IMR-90 (cell line): ENCODE data around the gene GPC6. TPM values are rescaled to one million over a fixed set of nuclear protein-coding genes. Genes with fewer than 3 reads are reported as not detected.
A peak's percentile ranks its signal among the peaks of the same experiment; 100 is the strongest.

ENCODE experiments used
- ATAC-seq: fragments of 200-7000 bp; cut with Tn5 transposase; 2 replicates; pipeline ENCODE4 v1.9.1; 2020; ENCODE audit warnings: low read depth, mild to moderate bottlenecking, moderate library complexity
- BruUV-seq: library from RNA; stranded (reverse); fragments of 400-500 nt; replicated peaks from 2 replicates; lab custom pipeline; 2021; lab: Mats Ljungman, UMichigan
- CTCF ChIA-PET: fragments of 300-600 bp; formaldehyde crosslinking; extraction: SDS; loops from one replicate; lab custom pipeline; 2021; ENCODE audit warnings: antibody characterized with exemption; lab: Yijun Ruan, JAX
- POLR2A ChIA-PET: fragments of 300-600 bp; sonication (Branson Sonifier 250); formaldehyde crosslinking; loops from one replicate; lab custom pipeline; 2022; ENCODE audit warnings: antibody characterized with exemption; ENCODE audit not compliant: unreplicated experiment; lab: Charles Lee
- DNase-seq: peaks from one replicate; pipeline ENCODE4 v3.0.0; 2013
- H2AFZ ChIP-seq: replicated peaks from 2 replicates; pipeline ENCODE3; 2013; ENCODE audit warnings: low read length, mild to moderate bottlenecking; ENCODE audit not compliant: poor library complexity
- H2AK5ac ChIP-seq: 2 replicates; pipeline ENCODE4 v1.6.1; 2013; ENCODE audit warnings: low read depth, low read length, inconsistent platforms
- H2AK9ac ChIP-seq: replicated peaks from 2 replicates; pipeline ENCODE3; 2013; ENCODE audit warnings: mild to moderate bottlenecking, low read depth, low read length, moderate library complexity; ENCODE audit not compliant: poor library complexity
- H2BK120ac ChIP-seq: 2 replicates; pipeline ENCODE4 v1.6.1; 2013; ENCODE audit warnings: low read depth, low read length, inconsistent platforms
- H2BK15ac ChIP-seq: 3 replicates; pipeline ENCODE4 v1.6.1; 2013; ENCODE audit warnings: low read depth, low read length, inconsistent platforms
- H2BK20ac ChIP-seq: 2 replicates; pipeline ENCODE4 v1.6.1; 2013; ENCODE audit warnings: low read depth, mild to moderate bottlenecking, inconsistent platforms, low read length, moderate library complexity
- H2BK5ac ChIP-seq: 2 replicates; pipeline ENCODE4 v1.6.1; 2013; ENCODE audit warnings: mild to moderate bottlenecking, low read depth, low read length, inconsistent platforms; ENCODE audit not compliant: poor library complexity, severe bottlenecking
- H3K14ac ChIP-seq: replicated peaks from 2 replicates; pipeline ENCODE4 v1.6.1; 2013; ENCODE audit warnings: low read depth, low read length, inconsistent platforms
- H3K18ac ChIP-seq: 2 replicates; pipeline ENCODE4 v1.6.1; 2013; ENCODE audit warnings: low read depth, low read length, control low read depth
- H3K23ac ChIP-seq: 2 replicates; pipeline ENCODE4 v1.6.1; 2013; ENCODE audit warnings: low read depth, low read length, inconsistent platforms
- H3K27ac ChIP-seq: 2 replicates; pipeline ENCODE4 v1.5.1; 2013; ENCODE audit warnings: mild to moderate bottlenecking, control low read depth, low read length; ENCODE audit not compliant: insufficient read depth
- H3K27me3 ChIP-seq: 2 replicates; pipeline ENCODE4 v1.6.1; 2013; ENCODE audit warnings: low read length; ENCODE audit not compliant: control insufficient read depth, insufficient read depth
- H3K36me3 ChIP-seq: 2 replicates; pipeline ENCODE4 v1.6.1; 2013; ENCODE audit warnings: low read length, mixed read lengths; ENCODE audit not compliant: control insufficient read depth, insufficient read depth
- H3K4ac ChIP-seq: 2 replicates; pipeline ENCODE4 v1.6.1; 2013; ENCODE audit warnings: low read depth, low read length, inconsistent platforms
- H3K4me1 ChIP-seq: 2 replicates; pipeline ENCODE4 v1.6.1; 2013; ENCODE audit warnings: low read length, mixed read lengths; ENCODE audit not compliant: control insufficient read depth, insufficient read depth
- H3K4me2 ChIP-seq: 2 replicates; pipeline ENCODE4 v1.6.1; 2013; ENCODE audit warnings: low read depth, mild to moderate bottlenecking, control low read depth, low read length, moderate library complexity
- H3K4me3 ChIP-seq: 2 replicates; pipeline ENCODE4 v1.5.1; 2013; ENCODE audit warnings: low read depth, mild to moderate bottlenecking, control low read depth, low read length, moderate library complexity; ENCODE audit not compliant: insufficient read depth
- H3K56ac ChIP-seq: 2 replicates; pipeline ENCODE4 v1.6.1; 2013; ENCODE audit warnings: low read length, inconsistent platforms; ENCODE audit not compliant: insufficient read depth; ENCODE audit errors: extremely low read depth
- H3K79me1 ChIP-seq, 2 experiments: 2 replicates each; pipeline ENCODE4 v1.6.1; 2013; ENCODE audit warnings: low read length in 2 of 2, inconsistent platforms in 1 of 2, low read depth in 1 of 2
- H3K9ac ChIP-seq: 2 replicates; pipeline ENCODE4 v1.6.1; 2013; ENCODE audit warnings: low read depth, low read length, control low read depth
- H3K9me1 ChIP-seq: 2 replicates; pipeline ENCODE4 v1.6.1; 2013; ENCODE audit warnings: low read length, inconsistent platforms; ENCODE audit not compliant: insufficient read depth
- H3K9me3 ChIP-seq: 2 replicates; pipeline ENCODE4 v1.6.1; 2013; ENCODE audit warnings: low read length; ENCODE audit not compliant: control insufficient read depth, insufficient read depth
- H4K20me1 ChIP-seq: 2 replicates; pipeline ENCODE4 v1.6.1; 2013; ENCODE audit warnings: low read length, inconsistent platforms; ENCODE audit not compliant: insufficient read depth
- H4K5ac ChIP-seq: 2 replicates; pipeline ENCODE4 v1.6.1; 2013; ENCODE audit warnings: mild to moderate bottlenecking, low read depth, low read length, control low read depth
- H4K8ac ChIP-seq, 2 experiments: 2 replicates each; pipeline ENCODE4 v1.6.1; 2013; ENCODE audit warnings: low read depth in 2 of 2, low read length in 2 of 2, control low read depth in 1 of 2, inconsistent platforms in 1 of 2
- H4K91ac ChIP-seq: 2 replicates; pipeline ENCODE4 v1.6.1; 2013; ENCODE audit warnings: low read depth, low read length, inconsistent platforms; ENCODE audit not compliant: insufficient read depth
- CEBPB ChIP-seq: IDR thresholded peaks from 2 replicates; pipeline ENCODE4 v1.6.1; 2012; ENCODE audit warnings: low read depth, low read length, improper control_type of control experiment
- CHD1 ChIP-seq: IDR thresholded peaks from 2 replicates; pipeline ENCODE4 v1.6.1; 2012; ENCODE audit warnings: low read depth, low read length, improper control_type of control experiment
- MAFK ChIP-seq: IDR thresholded peaks from 2 replicates; pipeline ENCODE4 v1.6.1; 2012; ENCODE audit warnings: low read depth, low read length, improper control_type of control experiment
- MAZ ChIP-seq: IDR thresholded peaks from 2 replicates; pipeline ENCODE4 v1.6.1; 2012; ENCODE audit warnings: low read depth, mild to moderate bottlenecking, low read length, improper control_type of control experiment, moderate library complexity, borderline replicate concordance
- NFE2L2 ChIP-seq: fragments of 150-350 bp; IDR thresholded peaks from 2 replicates; pipeline ENCODE4 v1.6.1; 2016; ENCODE audit warnings: low read depth, mild to moderate bottlenecking, low read length
- POLR2A ChIP-seq: IDR thresholded peaks from 2 replicates; pipeline ENCODE4 v1.6.1; 2012; ENCODE audit warnings: mild to moderate bottlenecking, low read depth, low read length
- RAD21 ChIP-seq: IDR thresholded peaks from 2 replicates; pipeline ENCODE4 v1.6.1; 2012; ENCODE audit warnings: low read length, improper control_type of control experiment
- RCOR1 ChIP-seq: IDR thresholded peaks from 2 replicates; pipeline ENCODE4 v1.6.1; 2012; ENCODE audit warnings: mild to moderate bottlenecking, low read length, improper control_type of control experiment; ENCODE audit not compliant: insufficient replicate concordance
- RFX5 ChIP-seq: IDR thresholded peaks from 2 replicates; pipeline ENCODE4 v1.8.0; 2012; ENCODE audit warnings: low read depth, mild to moderate bottlenecking, low read length, moderate library complexity
- SMC3 ChIP-seq: fragments of 150-350 bp; IDR thresholded peaks from 2 replicates; pipeline ENCODE4 v1.6.1; 2016; ENCODE audit warnings: low read depth, mild to moderate bottlenecking, antibody characterized with exemption, low read length, moderate library complexity
- WGBS, 2 experiments: methylation state at CpG; one replicate each; pipeline versions ENCODE4 v1.1.5 to v1.1.7; 2013; ENCODE audit warnings: missing lambda C conversion rate in 2 of 2; ENCODE audit not compliant: insufficient read length in 1 of 2; ENCODE audit errors: extremely low coverage in 2 of 2; 5-methylcytosine and 5-hydroxymethylcytosine counted together
- dilution Hi-C: fragments of 300-500 bp; cut with HindIII; formaldehyde crosslinking; loops from one replicate; pipeline ENCODE4 v1.14.3; 2018; ENCODE audit warnings: low sequenced_read_pairs; ENCODE audit not compliant: unreplicated experiment
- in situ Hi-C: fragments of 300-500 bp; cut with MboI; formaldehyde crosslinking; loops from 3 replicates; pipeline ENCODE4 v1.14.3; 2019; ENCODE audit warnings: low sequenced_read_pairs, inconsistent platforms, mixed read lengths
- intact Hi-C: fragments of 100-400 bp; cut with micrococcal nuclease; formaldehyde crosslinking; loops from 2 replicates; pipeline ENCODE4 v1.10.0; 2022
- polyA plus RNA-seq, 3 experiments: library from polyadenylated mRNA; depleted of rRNA; stranded (reverse); fragments of >200 nt; gene quantifications; 2 replicates each; pipeline ENCODE4 v1.2.3, GENCODE V29; 2012; ENCODE audit warnings: low replicate concordance in 1 of 3
- total RNA-seq: library from RNA; depleted of rRNA; stranded (reverse); fragments of >200 nt; gene quantifications from 2 replicates; pipeline ENCODE4 v1.2.3, GENCODE V29; 2012
- TF ChIP-seq, protein P1 (sequence below): fragments of 150-350 bp; IDR thresholded peaks from 2 replicates; pipeline ENCODE4 v1.6.1; 2016; ENCODE audit warnings: low read depth, mild to moderate bottlenecking, low read length, moderate library complexity, borderline replicate concordance
- TF ChIP-seq, protein P2 (sequence below): conservative IDR thresholded peaks from 2 replicates; pipeline ENCODE4 v1.5.1; 2012; ENCODE audit warnings: mild to moderate bottlenecking, low read depth, low read length, improper control_type of control experiment

Gene GPC6
- total and polyA plus RNA-seq, 2 of the 4 experiments (the other 2 are of a cell fraction) = 14.9 to 39.4 TPM

DNA sequence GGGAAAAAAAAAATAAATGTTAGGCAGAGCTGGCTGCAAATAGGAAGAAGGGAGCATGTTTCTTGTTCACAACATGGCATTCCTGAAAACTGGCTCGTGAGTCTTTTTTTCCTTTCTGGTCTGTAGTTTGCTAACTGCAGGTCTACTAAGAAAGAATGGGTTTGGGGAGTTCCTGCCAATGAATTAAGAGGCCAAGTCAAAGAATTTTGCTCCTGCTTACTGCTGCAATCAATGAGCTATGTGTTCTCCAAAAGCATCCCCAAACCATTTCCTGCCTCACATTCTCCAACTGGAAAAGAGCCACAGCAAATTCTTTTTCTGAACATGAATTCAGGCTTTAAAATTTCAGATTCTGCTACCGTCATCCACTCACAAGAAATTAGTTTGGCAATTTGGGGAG is 1164.3 kb downstream of the GPC6 start:
- no CpG with 5 or more reads among the region's 2 CpGs for WGBS, 2 experiments
- no peak overlapping the region for H3K4me2 ChIP-seq
- H4K8ac ChIP-seq = no peak overlapping the region
- no peaks in the 10 kb centered on the region for H4K20me1 ChIP-seq
- no peak overlapping the region for H3K27ac ChIP-seq
- no peak overlapping the region for H2AK9ac ChIP-seq
- H3K4ac ChIP-seq = no peak overlapping the region
- no peak; the same call in 1 of the 2 replicates for ATAC-seq
- H2BK20ac ChIP-seq = no peak overlapping the region
- no peak overlapping the region for H3K18ac ChIP-seq
- no peak overlapping the region for H4K91ac ChIP-seq
- no peaks in the 10 kb centered on the region for H3K4me1 ChIP-seq
- no peaks in the 10 kb centered on the region for H3K9me1 ChIP-seq
- no peak overlapping the region for H3K56ac ChIP-seq
- H2BK5ac ChIP-seq = no peak overlapping the region
- no peak overlapping the region for H2BK120ac ChIP-seq
- no peak overlapping the region for H3K23ac ChIP-seq
- no peak overlapping the region for H2AFZ ChIP-seq
- no peak overlapping the region for H3K9ac ChIP-seq
- H4K5ac ChIP-seq = no peak overlapping the region
- in situ Hi-C loops = no loop called here
- dilution Hi-C loops = no loop called here
- intact Hi-C loops = no loop called here
- no peak overlapping the region for H2AK5ac ChIP-seq
- no peak overlapping the region for H2BK15ac ChIP-seq
- H3K4me3 ChIP-seq = no peak overlapping the region
- DNase-seq = peak; percentile 18
- H3K27me3 ChIP-seq = no peaks in the 10 kb centered on the region
- ChIA-PET POLR2A (no interaction called here), CTCF (interaction anchor here (0.6 kb wide), 2 partner anchors 10 to 137 kb away, joined by 3 to 4 read pairs; no protein-coding TSS in a partner anchor)
- no TSS peak for BruUV-seq
- no peak overlapping the region for H3K14ac ChIP-seq
- H3K79me1 ChIP-seq = no peaks in the 10 kb centered on the region
- no peaks in the 10 kb centered on the region for H3K9me3 ChIP-seq
- TF ChIP-seq MAFK (no peak), NFE2L2 (no peak), CEBPB (no peak), MAZ (no peak), SMC3 (no peak), RCOR1 (no peak), RFX5 (no peak), POLR2A (no peak), CHD1 (no peak), RAD21 (no peak)
- TF ChIP-seq, protein P1, sequence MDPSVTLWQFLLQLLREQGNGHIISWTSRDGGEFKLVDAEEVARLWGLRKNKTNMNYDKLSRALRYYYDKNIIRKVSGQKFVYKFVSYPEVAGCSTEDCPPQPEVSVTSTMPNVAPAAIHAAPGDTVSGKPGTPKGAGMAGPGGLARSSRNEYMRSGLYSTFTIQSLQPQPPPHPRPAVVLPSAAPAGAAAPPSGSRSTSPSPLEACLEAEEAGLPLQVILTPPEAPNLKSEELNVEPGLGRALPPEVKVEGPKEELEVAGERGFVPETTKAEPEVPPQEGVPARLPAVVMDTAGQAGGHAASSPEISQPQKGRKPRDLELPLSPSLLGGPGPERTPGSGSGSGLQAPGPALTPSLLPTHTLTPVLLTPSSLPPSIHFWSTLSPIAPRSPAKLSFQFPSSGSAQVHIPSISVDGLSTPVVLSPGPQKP = no peak
- TF ChIP-seq, protein P2, sequence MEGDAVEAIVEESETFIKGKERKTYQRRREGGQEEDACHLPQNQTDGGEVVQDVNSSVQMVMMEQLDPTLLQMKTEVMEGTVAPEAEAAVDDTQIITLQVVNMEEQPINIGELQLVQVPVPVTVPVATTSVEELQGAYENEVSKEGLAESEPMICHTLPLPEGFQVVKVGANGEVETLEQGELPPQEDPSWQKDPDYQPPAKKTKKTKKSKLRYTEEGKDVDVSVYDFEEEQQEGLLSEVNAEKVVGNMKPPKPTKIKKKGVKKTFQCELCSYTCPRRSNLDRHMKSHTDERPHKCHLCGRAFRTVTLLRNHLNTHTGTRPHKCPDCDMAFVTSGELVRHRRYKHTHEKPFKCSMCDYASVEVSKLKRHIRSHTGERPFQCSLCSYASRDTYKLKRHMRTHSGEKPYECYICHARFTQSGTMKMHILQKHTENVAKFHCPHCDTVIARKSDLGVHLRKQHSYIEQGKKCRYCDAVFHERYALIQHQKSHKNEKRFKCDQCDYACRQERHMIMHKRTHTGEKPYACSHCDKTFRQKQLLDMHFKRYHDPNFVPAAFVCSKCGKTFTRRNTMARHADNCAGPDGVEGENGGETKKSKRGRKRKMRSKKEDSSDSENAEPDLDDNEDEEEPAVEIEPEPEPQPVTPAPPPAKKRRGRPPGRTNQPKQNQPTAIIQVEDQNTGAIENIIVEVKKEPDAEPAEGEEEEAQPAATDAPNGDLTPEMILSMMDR = no peak
- no peaks in the 10 kb centered on the region for H3K36me3 ChIP-seq
